HG03575 (cell line): ENCODE measurements around the gene USHBP1.

Experiments used
- ATAC-seq: cut with Tn5 transposase; IDR thresholded peaks from one replicate; pipeline ENCODE4 v1.9.1; 2021; ENCODE audit not compliant: unreplicated experiment, insufficient number of reproducible peaks, low FRiP score; ENCODE audit errors: extremely low read depth

The USHBP1 gene

DNA sequence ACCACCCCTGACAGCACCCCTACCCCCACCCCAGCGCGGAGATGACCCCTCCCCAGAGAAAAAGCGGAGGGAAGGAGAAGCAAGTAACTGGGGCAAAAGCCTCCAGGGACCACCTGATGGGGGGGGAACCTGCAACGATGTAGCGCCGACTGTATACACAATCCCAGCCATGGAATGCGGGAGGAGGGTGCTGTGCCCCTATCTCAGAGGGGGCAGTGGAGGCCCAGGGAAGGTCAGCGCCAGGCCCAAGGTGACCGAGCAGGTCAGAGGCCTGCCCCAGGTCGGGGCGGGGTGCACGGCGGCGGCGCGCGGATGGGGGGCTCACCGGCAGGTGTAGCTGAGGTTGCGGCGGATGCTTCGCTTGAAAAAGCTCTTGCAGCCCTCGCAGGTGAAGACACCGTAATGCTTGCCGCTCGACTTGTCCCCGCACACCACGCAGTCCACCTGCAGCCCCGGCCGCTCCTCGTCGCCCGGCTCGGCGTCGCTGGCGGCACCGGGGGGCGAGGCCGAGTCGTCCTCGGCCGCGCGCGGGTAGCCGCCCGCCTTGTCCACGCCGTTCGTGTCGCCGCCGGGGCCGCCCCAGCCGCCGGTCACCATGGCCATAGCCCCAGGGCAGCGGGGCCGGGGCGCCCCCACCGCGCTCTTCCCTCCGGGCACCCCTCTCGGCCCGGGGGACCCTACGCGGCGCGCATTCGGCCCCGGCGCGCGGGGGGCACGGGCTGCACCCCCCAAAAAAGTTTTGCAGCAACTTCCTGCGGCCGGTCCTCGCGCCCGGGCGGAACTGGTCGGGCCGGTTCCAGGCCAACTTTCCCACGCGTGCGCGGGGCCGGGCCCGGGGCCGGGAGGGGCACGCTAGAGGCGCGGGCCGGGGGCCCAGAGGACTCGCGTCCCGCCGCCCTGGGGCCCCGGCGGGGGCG is 19.7 kb downstream of the USHBP1 start:
- ATAC-seq, result no peak

DNA sequence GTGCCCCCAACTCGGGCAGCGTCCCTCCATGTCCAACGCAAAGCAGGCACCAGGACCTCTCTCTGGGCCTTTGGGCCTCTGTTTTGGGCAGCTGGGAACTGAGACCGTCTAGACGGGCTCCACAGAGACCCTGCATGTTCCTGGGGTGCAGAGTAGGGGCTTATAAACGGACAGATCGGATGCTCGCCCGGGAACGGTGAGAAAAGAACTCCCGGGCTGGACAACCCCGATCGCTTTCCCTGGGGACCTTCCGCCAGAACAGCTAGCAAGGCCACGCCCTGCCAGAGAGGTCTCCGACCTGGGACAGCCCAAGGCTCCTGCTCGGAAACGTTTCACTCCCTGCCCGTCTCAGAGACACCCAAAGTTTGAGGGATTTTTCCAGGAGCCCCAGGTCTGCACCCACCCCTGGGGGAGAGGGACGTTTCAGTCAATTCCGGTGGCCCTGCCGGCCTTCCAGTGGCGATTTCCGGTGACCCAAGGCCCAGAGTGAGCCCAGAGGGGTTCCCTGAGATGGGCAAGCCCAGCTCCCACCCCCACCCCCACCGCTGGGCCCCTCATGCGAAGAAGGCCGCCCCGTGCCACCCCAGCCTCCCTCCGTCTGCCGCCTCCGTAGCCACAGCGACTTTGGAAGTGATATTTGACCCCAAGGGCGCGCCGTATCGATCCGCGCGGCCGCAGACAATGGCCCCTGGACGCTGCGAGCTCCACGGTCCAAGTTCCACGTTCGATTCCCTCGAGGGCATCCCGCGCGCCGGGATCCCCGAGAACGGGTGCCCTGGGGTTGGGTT is 20.5 kb downstream of the USHBP1 start:
- ATAC-seq, result no peak

DNA sequence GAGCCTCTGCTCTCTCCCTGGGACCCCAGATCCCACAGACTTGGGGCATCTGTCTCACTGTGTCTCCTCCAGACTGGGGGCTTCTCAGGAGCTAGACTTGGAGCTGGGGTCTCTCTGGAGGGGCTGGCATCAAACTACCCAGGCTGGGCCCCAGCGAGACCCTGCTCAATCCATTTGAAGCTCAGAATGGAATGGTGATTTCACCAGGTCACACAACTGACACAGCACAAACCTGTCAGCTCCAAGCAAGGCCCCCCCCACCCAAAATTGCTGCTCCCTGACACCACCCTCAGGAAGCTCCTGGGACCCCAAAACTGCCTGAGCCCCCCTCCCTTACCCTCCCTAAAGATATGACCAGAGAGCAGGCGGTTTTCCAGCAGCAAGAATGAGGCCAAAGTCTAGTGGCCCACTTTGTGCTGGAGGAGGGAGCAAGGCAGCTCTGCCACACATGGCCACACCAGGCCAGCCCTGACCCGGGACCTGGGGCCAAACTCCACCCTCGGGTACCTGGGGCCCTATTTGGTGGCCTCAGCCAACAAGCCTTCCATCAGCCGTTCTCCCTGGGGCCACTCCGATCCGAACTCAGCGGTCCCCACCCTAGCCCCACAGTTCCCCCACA is 21.2 kb downstream of the USHBP1 start:
- no peak for ATAC-seq

DNA sequence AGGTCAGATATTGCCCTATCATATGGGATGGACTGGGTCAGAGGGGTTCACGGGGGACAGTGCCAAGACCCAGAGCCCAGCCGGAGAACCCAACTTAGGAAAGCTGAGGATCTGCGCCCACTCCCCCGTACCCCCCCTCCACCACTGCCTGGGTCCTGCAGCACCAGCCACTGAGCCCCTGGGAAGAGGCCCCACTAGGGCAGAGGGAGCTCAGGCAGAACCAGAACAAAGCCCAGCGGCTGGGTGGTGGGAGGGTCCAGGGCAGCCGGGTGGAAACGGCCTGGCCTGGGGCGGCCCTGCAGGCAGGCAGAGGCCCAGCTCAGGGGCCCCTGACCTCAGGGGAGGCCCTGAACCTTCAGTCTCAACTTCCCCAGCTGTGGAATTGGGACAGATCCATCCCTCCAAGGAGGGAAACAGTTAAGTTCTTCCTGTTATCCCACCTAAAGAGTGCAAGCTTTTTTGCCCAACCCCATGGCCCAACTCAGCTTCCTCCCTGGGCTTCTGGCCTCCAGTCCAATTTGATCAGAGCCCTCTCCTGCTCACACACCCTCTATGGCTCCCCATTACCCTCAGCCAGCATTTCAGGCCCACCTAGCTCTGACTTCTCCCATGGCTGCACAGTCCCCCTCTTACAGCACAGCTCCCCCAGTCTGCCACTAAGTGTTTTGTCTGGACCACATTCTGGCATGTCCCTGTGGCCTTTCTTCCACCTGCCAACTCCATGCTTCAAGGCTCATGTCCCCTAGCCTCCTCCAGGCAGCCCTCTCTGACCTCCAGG is 21.9 kb downstream of the USHBP1 start:
- no peak for ATAC-seq

DNA sequence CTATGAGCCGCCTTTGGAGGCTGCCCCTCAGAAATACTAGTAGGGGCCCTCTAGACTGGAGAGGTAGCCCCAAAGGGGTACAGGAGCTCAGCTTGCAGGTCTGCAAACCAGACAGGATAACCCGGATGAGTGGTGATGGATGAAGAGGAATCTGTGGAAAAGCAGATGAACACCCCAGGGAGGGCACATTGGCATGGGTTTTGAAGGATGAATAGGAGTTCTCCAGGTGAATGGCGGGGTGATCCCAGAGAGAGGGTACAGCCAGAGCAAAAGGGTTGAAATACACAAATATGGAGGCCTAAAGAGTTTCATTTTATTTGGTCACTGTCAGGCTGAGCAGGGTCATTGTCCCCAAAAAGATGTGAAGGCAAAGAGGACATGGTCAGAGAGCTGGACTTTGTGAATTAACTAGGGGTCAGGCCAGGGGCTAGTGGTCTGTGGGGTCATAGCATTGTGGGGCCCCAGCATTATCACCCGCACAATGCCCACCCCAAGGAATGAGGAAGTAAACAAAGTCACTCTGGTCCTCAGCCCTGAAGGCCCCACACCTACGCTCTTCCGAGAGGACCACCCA is 23.6 kb downstream of the USHBP1 start:
- ATAC-seq, result no peak

DNA sequence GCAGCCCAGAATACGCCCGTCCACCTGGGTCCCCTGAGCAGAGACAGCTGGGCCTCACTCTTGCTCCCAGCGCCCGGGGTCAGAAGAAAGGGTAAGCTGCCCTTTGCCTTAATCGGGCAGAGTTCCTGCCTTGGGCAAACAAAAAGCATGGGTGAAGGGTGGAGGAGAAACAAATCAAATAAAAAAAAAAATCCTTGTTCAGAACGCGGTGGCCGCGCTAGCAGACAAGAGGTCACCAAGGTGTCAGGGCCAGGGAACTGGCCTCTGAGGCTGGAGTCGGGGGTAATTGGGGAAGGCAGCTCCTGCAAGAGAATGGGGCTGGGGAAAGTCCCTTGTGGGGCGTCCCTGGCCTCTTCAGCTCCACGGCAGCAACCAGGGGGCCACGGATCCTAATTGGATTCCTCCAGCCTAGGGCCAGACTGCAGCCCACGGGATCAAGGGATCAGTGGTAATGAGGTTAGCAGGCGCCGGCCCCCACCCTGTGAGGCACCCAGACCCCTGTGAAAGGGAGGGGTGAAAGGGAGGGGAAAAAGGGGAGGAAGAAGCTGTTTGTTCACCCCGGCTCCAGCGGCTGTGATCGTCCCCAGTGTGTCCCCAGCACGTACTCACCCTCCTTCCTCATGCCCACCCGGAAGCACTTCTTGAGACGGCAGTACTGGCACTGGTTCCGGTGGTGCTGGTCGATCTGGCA is 24.3 kb downstream of the USHBP1 start:
- no peak for ATAC-seq

DNA sequence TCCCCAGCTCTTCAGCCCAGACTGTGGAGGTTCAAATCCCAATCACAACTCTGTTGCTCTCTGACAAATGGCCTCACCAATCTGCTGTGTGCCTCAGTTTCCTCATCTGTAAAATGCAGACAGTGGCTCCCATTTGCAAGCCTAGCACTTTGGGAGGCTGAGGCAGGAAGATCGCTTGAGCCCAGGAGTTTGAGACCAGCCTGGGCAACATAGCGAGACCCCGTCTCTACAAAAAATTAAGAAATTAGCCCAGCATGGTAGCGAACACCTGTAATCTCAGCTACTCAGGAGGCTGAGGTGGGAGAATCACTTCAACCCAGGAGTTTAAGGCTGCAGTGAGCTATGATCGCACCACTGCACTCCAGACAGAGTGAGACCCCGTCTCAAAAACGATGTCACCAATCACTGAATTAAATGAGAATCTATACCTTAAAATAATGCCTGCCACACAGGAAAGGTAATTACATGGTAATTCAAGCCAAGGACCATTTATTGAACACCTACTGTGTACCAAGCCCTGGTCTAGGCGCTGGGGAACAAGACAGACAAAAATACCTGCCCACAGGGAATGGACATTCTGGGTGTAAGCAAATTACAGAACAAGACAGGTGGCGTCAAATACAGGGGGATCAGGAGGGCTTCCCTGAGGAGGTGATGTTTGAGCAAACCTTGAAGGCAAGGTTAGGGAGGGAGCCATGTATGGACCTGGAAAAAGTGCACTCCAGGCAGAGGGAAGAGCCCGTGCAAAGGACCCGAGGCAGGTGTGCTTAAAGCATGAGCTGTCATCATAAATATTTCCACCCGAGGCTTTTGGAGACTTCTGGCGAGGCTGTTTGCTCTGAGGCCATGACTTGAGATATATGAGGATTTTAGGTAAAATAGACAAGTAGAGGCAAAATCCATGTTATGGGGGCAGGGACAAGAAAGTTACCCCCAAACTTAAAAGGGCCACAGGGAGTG is 26.5 kb downstream of the USHBP1 start:
- no peak for ATAC-seq

DNA sequence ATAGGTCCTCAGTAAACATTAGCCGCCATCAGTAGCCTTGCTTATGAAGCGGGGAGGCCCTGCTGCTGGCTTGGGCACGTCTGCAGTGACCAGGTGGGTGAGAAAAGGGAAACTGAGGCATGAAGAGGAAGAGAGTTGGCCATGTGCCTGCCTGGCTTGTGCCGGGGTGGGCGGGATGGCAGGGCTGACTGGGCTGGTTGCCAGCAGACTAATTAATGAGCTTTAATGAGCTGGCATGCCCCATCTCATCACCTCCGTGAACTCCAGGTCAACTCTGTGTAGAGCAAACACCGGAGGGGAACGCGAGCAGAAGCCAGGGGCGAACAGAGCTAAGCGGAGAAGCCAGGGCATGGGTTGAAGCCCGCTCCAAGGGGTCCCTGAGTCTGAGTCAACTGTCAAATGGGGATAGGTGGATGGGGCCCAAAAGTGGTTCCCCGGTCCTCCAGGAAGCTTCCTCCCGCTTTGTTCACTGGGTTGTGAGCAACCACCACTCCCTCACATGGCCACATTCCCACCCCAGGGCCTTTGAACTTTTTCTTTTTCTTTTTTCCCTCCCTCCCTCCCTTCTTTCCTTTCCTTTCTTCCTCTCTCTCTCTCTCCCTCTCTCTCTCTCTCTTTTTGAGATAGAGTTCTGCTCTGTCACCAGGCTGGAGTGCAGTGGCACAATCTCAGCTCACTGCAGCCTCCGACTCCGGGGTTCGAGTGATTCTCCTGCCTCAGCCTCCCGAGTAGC is 27.6 kb downstream of the USHBP1 start:
- ATAC-seq, result no peak

DNA sequence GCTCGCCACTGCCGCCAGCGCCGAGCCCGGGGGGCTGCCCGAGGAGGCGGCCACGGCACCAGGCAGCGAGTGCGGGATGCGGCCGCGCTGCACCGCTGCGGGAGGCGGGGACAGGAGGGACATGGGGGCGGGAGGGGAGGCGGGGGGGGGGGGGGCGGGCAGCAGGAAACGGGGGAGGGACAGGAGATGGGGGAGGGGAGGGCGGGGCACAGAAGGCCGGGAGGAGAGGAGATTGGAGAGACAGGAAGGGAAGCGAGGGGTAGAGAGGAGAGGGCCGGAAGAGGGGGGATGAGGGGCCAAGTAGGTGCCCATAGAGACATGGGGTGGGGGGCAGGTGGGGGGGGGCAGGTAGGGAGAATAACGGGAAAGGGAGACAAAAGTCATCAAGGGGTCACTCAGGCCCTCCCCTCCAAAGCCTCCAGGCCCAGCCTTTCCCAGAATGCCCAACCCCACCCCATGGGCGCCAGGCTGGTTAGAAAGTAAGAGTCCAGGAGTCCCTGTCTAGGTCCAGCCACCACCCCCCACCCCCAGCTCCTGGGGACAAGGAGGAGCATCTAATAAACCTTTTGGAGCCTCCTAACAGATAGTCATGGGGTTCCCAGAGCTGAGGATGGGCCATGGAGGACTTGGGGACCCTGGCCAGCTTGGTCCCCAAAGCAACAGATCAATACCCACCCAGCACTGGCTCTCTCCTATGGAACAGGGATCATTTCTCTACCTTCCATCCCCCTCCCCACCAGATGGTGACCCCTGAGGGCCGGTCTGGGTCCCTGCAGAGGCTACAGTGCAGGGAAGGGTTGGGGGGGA is 28.4 kb downstream of the USHBP1 start:
- no peak for ATAC-seq

DNA sequence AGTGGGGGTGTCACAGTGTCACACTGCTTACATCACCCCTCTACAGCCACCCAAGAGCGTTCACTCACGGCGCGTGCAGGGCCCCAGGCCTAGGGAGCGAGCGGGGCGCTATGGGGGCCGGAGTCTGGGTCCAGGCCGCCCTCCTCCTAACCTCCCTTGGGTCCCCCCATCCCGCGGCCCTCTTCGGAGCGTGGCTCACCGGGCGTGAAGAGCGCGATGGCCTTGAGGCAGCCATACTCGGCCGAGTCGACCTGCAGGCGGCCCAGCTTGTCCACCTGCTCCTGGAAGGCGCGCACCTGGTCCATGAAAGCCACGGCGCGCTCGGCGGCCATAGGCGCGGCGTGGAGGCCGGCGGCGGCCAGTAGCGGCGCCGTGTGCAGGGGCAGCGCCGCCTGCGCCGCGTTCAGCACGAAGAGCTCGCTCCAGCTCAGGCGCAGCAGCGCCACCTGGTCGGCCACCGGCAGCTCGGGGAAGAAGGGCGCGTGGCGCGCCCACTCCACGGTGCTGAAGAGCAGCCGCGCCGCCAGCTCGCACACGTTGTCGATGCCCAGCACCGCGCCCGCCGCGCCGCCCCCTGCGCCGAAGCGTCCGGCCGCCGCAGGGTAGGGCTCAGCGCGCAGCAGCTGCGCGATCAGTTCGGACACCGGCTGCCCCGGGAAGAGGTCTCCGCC is 29.1 kb downstream of the USHBP1 start:
- ATAC-seq, result no peak

DNA sequence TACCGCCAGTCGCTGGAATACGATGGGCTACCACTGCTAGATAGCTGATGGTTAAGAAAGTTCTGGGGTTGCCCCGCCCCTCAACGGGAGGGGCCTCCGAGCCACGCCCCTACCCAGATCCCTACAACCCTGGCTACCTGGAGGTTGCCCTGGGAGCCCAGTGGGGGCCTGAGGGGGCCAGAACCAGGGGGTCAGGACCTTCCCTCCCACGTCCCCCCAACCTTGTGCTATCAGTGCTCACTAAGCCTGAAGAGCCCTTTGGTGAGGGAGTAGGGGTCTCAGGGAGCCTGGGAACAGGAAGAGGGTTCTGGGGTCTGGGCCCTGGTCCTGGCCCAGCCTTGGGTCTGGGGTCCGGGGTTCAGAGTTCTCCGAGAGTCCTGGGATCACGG is 29.6 kb downstream of the USHBP1 start:
- no peak for ATAC-seq

DNA sequence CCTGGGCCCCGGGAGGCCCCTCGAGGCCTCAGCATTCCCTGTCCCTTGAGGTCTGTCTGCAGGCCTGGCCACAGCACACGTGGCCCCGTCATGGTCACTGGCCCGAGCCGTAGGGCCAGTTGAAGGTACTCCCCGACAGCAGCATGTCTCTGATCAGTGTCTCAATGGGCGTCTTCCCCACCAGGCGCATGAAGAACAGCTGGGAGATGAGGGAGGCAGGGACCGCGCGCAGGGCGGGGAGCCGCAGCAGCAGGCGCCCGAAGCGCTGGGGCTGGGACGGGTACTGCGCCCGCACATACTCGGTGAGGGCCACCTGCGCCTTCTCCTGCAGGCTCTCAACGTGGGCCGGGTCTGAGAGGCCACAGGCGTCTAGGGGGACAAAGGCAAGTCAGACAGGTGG is 32.3 kb downstream of the USHBP1 start:
- no peak for ATAC-seq

DNA sequence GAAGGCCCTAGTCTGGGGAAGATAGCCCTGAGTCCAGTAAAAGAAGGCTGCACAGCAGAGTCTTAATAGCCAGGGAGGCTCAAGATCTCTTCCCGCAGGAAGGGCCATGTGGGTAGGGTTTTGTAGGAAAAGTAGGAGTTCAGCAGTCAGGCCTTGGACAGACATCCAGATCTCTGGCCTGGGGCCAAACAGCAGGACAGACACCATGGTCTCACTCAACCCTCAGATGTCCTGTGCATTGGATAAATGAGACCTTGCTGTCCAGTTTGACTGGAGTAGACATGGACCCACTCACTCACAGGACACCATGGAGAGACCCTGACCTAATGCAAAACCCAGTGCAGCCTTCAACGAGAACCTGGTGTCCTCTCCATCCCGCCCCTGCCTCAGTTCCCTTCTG is 34.7 kb downstream of the USHBP1 start:
- no peak for ATAC-seq

DNA sequence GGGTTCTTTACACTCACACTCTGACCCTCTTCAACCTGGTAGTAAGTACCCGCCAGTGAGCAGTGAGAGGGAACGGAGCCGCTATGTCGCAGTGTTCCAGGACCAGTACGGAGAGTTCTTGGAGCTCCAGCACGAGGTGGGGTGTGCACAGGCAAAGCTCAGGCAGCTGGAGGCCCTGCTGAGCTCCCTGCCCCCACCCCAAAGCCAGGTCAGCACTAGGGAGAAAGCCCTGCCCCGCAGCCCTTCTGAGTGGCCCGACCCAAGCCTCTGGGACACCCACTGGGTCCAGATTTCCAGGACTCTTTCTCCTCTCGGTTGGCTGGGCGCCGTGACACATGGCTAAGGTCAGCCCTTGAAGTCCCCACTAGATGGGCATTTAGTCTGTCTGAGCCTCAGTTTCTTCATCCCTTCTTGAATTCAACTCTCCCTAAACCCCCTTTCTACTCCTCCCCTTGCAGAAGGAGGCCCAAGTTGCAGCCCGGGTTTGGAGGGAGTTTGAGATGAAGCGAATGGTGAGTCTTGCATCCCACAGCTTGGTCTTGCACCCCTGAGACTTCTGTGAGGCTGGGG is 36.7 kb downstream of the USHBP1 start:
- no peak for ATAC-seq
